Keratinocyte (primary cell): ENCODE data around the gene WNT6. TPM values are rescaled to one million over a fixed set of nuclear protein-coding genes. Genes with fewer than 3 reads are reported as not detected.

ENCODE experiments used
- DNase-seq: peaks from one replicate; pipeline ENCODE4 v3.0.0-alpha.2; 2011; ENCODE audit warnings: low read depth, missing footprints, low spot score
- FAIRE-seq: peaks from 2 replicates; lab custom pipeline; 2011; peaks lifted over from hg19 to GRCh38; lab: Jason Lieb, UNC
- H2AFZ ChIP-seq: 2 replicates; pipeline ENCODE4 v1.6.0; 2012; ENCODE audit warnings: low read length, control low read depth, inconsistent platforms; ENCODE audit not compliant: control insufficient read depth
- H3K27ac ChIP-seq: 2 replicates; pipeline ENCODE4 v1.5.1; 2011; ENCODE audit warnings: low read length; ENCODE audit not compliant: control insufficient read depth, insufficient read depth
- H3K27me3 ChIP-seq: 3 replicates; pipeline ENCODE4 v1.6.0; 2011; ENCODE audit warnings: low read length; ENCODE audit not compliant: control insufficient read depth, insufficient read depth; ENCODE audit errors: extremely low read depth
- H3K36me3 ChIP-seq, 2 experiments: 2 replicates in 1 of 2; 3 replicates in 1 of 2; pipeline ENCODE4 v1.5.1; 2011; ENCODE audit warnings: low read length in 2 of 2, mild to moderate bottlenecking in 1 of 2; ENCODE audit not compliant: control insufficient read depth in 2 of 2, insufficient read depth in 2 of 2; ENCODE audit errors: extremely low read depth in 1 of 2
- H3K4me1 ChIP-seq: 3 replicates; pipeline ENCODE4 v1.5.1; 2011; ENCODE audit warnings: low read length; ENCODE audit not compliant: control insufficient read depth, insufficient read depth; ENCODE audit errors: extremely low read depth
- H3K4me2 ChIP-seq: 3 replicates; pipeline ENCODE4 v1.6.0; 2011; ENCODE audit warnings: low read depth, low read length; ENCODE audit not compliant: control insufficient read depth, insufficient read depth; ENCODE audit errors: extremely low read depth
- H3K4me3 ChIP-seq, 3 experiments: fragments of 200-600 bp in 1 of 3; sonication (generic) in 1 of 3; 2 replicates in 2 of 3; 3 replicates in 1 of 3; pipeline ENCODE4 v1.5.1; 2011 to 2016; ENCODE audit warnings: low read length in 3 of 3, mild to moderate bottlenecking in 3 of 3, control low read depth in 2 of 3, inconsistent platforms in 1 of 3, low read depth in 1 of 3, mixed read lengths in 1 of 3, mixed run types in 1 of 3, moderate library complexity in 1 of 3; ENCODE audit not compliant: control insufficient read depth in 2 of 3, insufficient read depth in 2 of 3; ENCODE audit errors: extremely low read depth in 1 of 3
- H3K79me2 ChIP-seq: 2 replicates; pipeline ENCODE4 v1.6.0; 2012; ENCODE audit warnings: low read length; ENCODE audit not compliant: control insufficient read depth, insufficient read depth
- H3K9ac ChIP-seq: 3 replicates; pipeline ENCODE4 v1.6.0; 2011; ENCODE audit warnings: low read length; ENCODE audit not compliant: control insufficient read depth, insufficient read depth; ENCODE audit errors: extremely low read depth
- H3K9me1 ChIP-seq: 3 replicates; pipeline ENCODE4 v1.6.0; 2011; ENCODE audit warnings: low read length; ENCODE audit not compliant: control insufficient read depth, insufficient read depth; ENCODE audit errors: extremely low read depth
- H3K9me3 ChIP-seq: 2 replicates; pipeline ENCODE4 v1.5.1; 2012; ENCODE audit warnings: low read depth, low read length; ENCODE audit not compliant: control insufficient read depth
- H4K20me1 ChIP-seq: 3 replicates; pipeline ENCODE4 v1.6.0; 2011; ENCODE audit warnings: low read length; ENCODE audit not compliant: control insufficient read depth, insufficient read depth; ENCODE audit errors: extremely low read depth
- CTCF ChIP-seq, 3 experiments: IDR thresholded peaks in 1 of 3; conservative IDR thresholded peaks in 1 of 3; optimal IDR thresholded peaks in 1 of 3; 2 replicates in 2 of 3; 3 replicates in 1 of 3; pipeline versions ENCODE3 to v1.5.1; 2011; ENCODE audit warnings: low read length in 3 of 3, mild to moderate bottlenecking in 3 of 3, moderate library complexity in 2 of 3, control low read depth in 1 of 3, inconsistent platforms in 1 of 3; ENCODE audit not compliant: insufficient read depth in 2 of 3; ENCODE audit errors: extremely low read depth in 1 of 3
- EZH2 ChIP-seq: IDR thresholded peaks from one replicate; pipeline ENCODE4 v1.6.1; 2012; ENCODE audit warnings: inconsistent platforms, mild to moderate bottlenecking, low read length, moderate library complexity
- dilution Hi-C: fragments of 300-500 bp; cut with MboI; formaldehyde crosslinking; loops from one replicate; pipeline ENCODE4 v1.7.0; 2020; ENCODE audit warnings: low sequenced_read_pairs; ENCODE audit not compliant: extremely low pct_ligation_motif_present
- polyA plus RNA-seq, 5 experiments: library from polyadenylated mRNA; depleted of rRNA in 3 of 5; stranded (reverse) in 3 of 5; stranded (forward) in 1 of 5; unstranded in 1 of 5; fragments of >200 nt; gene quantifications; 1 replicate in 1 of 5; 2 replicates in 3 of 5; 3 replicates in 1 of 5; pipeline versions ENCODE4 v1.2.1 to v1.2.3, GENCODE V29; 2011 to 2012; ENCODE audit warnings: missing spikeins in 2 of 5, low read depth in 1 of 5, low replicate concordance in 1 of 5

The WNT6 gene
- polyA plus RNA-seq, 1 donor (not counting 4 experiments of a cell fraction or from before 2014, with no cell fraction given): not detected

DNA sequence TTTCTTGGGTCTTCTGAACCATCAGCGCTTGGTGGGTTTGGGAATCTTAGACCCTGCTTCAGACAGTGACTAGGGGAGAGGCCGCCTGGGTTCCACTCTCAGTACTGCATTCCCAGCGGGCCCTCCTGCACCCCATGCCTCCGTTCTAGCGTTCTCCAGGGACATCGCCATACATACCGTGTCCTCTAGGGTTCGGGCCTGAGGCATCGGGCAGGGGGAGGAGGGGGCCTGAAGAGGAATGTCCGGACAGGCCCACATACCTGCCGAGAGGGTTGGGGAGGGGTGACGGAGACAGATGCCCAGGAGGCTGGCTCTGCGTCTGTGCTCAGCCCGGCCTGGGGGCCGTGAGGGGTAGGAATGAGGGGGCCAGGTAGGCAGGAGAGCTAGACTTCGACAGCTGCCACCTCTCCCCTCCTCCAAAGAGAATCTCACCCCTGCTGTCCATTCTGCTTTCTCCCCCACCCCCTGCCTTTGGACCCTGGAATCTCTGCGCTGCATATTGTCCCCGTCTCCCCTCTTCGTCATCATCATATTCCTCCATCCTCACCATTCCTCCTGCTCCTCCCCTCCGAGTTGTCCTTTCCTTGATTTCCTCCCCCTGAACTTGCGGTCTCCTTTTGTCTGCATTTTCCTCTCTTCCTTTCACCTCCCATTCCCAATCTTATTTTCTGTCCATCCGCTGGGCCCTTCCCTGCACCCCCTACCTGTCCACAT, 13.2 kb downstream of the WNT6 start:
- H3K9me1 ChIP-seq: no peaks in the 10 kb centered on the region
- DNase-seq (no peak), FAIRE-seq (no peak)
- no peak overlapping the region for H3K4me3 ChIP-seq
- H3K9me3 ChIP-seq: no peaks in the 10 kb centered on the region
- dilution Hi-C loops: no loop called here
- H3K27ac ChIP-seq: no peak overlapping the region
- TF ChIP-seq CTCF (optimal IDR thresholded peaks at IDR 0.05 in 1 of 3, IDR thresholded peaks at IDR 0.05 in 1 of 3, conservative IDR thresholded peaks at IDR 0.05 in 1 of 3; ENCODE audit: extremely low read depth in 1 of 3, insufficient read depth in 2 of 3, low read length in 3 of 3): no peak
- TF ChIP-seq EZH2: no peak
- H2AFZ ChIP-seq: no peak overlapping the region
- H4K20me1 ChIP-seq: no peaks in the 10 kb centered on the region
- no peaks in the 10 kb centered on the region for H3K4me1 ChIP-seq
- no peaks in the 10 kb centered on the region for H3K36me3 ChIP-seq
- H3K27me3 ChIP-seq: peaks cover 9% of the 10 kb centered on the region
- H3K9ac ChIP-seq: no peak overlapping the region
- no peaks in the 10 kb centered on the region for H3K79me2 ChIP-seq
- no peak overlapping the region for H3K4me2 ChIP-seq

DNA sequence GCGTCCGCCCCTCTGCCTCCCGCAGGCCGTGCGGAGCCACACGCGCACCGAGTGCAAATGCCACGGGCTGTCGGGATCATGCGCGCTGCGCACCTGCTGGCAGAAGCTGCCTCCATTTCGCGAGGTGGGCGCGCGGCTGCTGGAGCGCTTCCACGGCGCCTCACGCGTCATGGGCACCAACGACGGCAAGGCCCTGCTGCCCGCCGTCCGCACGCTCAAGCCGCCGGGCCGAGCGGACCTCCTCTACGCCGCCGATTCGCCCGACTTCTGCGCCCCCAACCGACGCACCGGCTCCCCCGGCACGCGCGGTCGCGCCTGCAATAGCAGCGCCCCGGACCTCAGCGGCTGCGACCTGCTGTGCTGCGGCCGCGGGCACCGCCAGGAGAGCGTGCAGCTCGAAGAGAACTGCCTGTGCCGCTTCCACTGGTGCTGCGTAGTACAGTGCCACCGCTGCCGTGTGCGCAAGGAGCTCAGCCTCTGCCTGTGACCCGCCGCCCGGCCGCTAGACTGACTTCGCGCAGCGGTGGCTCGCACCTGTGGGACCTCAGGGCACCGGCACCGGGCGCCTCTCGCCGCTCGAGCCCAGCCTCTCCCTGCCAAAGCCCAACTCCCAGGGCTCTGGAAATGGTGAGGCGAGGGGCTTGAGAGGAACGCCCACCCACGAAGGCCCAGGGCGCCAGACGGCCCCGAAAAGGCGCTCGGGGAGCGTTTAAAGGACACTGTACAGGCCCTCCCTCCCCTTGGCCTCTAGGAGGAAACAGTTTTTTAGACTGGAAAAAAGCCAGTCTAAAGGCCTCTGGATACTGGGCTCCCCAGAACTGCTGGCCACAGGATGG, 14.0 kb downstream of the WNT6 start:
- peaks cover 9% of the 10 kb centered on the region for H3K27me3 ChIP-seq
- no peak overlapping the region for H3K27ac ChIP-seq
- no peaks in the 10 kb centered on the region for H3K36me3 ChIP-seq
- H3K9ac ChIP-seq: no peak overlapping the region
- dilution Hi-C loops: no loop called here
- H3K9me1 ChIP-seq: no peaks in the 10 kb centered on the region
- no peaks in the 10 kb centered on the region for H3K9me3 ChIP-seq
- H3K4me1 ChIP-seq: no peaks in the 10 kb centered on the region
- no peak overlapping the region for H3K4me2 ChIP-seq
- H3K4me3 ChIP-seq: no peak overlapping the region
- no peak for DNase-seq
- no peak for FAIRE-seq
- no peak overlapping the region for H2AFZ ChIP-seq
- no peaks in the 10 kb centered on the region for H3K79me2 ChIP-seq
- TF ChIP-seq CTCF (optimal IDR thresholded peaks at IDR 0.05 in 1 of 3, IDR thresholded peaks at IDR 0.05 in 1 of 3, conservative IDR thresholded peaks at IDR 0.05 in 1 of 3; ENCODE audit: extremely low read depth in 1 of 3, insufficient read depth in 2 of 3, low read length in 3 of 3) (no peak), EZH2 (no peak)
- no peaks in the 10 kb centered on the region for H4K20me1 ChIP-seq
